ENCODE measurements around the gene ALKBH3. TPM values are rescaled to one million over a fixed set of nuclear protein-coding genes. Genes with fewer than 3 reads are reported as not detected.
A peak's percentile ranks its signal among the peaks of the same experiment; 100 is the strongest.

Gene ALKBH3
- total and polyA plus RNA-seq, 11 donors, result 13.1 to 24.7 (median 20.5) TPM

DNA sequence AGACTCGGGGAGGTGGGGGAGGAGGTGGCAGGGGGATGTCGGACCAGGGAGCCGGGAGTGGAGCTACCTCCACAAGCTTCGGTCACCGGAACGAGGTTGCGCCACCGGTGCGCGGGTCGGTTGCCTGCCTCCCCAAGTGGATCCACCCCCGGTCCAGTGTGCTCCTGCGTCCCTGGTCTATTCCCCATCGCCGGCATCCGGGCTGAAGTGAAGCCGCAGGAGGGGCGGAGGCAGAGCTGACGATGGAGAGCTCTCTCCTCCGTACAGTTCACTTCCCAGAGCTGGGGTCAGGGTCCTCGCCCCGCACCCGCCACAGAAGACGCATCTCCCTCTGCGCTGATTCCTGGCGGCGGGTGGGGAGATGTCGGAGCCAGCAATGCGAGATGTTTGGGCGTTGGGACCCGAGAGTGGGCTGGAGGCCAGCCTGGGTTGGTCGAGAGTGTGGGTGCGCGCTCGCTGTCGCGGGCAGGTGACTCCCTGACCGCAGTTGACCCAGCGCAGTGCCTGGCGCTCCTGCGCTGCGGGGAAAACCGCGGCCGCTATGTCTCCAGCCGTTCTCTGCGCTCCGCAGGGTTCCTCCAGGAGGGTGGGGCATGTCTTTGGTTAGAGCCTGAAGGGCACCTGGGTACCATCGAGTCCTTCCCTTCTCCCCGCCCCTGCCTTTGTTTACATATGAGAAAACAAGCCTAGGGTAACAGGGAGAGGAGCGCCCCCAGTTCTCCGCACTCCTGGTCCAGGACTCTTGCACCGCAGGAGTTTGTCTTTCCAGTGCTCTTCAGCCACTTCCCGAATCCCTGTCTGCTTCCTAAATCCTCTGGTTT is 63.5 kb downstream of the ALKBH3 start:
- Histone ChIP-seq H3K4me3 (peak overlapping the region; percentile 62 to 90 (median 70)), H3K27me3 (peaks cover 0 to 33% (median 0%) of the 10 kb centered on the region in 9 donors), H3K9me3 (no peaks in the 10 kb centered on the region), H3K4me1 (peaks cover 0 to 41% (median 18%) of the 10 kb centered on the region in 12 donors), H3K36me3 (peaks cover 0 to 3% (median 0%) of the 10 kb centered on the region in 9 donors), H3K27ac (peak overlapping the region; percentile 85 to 92 (median 90))
- DNase-seq (peak in 1 of 5 donors; percentile 73), ATAC-seq (peak in 2 of 4 donors; percentile 5 to 32)
- TF ChIP-seq POLR2A (IDR thresholded peaks at IDR 0.05), result no peak
- TF ChIP-seq, protein P1, sequence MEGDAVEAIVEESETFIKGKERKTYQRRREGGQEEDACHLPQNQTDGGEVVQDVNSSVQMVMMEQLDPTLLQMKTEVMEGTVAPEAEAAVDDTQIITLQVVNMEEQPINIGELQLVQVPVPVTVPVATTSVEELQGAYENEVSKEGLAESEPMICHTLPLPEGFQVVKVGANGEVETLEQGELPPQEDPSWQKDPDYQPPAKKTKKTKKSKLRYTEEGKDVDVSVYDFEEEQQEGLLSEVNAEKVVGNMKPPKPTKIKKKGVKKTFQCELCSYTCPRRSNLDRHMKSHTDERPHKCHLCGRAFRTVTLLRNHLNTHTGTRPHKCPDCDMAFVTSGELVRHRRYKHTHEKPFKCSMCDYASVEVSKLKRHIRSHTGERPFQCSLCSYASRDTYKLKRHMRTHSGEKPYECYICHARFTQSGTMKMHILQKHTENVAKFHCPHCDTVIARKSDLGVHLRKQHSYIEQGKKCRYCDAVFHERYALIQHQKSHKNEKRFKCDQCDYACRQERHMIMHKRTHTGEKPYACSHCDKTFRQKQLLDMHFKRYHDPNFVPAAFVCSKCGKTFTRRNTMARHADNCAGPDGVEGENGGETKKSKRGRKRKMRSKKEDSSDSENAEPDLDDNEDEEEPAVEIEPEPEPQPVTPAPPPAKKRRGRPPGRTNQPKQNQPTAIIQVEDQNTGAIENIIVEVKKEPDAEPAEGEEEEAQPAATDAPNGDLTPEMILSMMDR (IDR thresholded peaks at IDR 0.05), result no peak
- 1 to 2% (median 1%) methylated on average over 23 to 54 of the region's 54 CpGs for WGBS, 4 donors
- intact Hi-C loops (cut with DNase I), result loop anchor here in 9 of 10 donors (1.0 to 10.0 kb wide), 13 partner anchors 23 to 93 kb away; no protein-coding TSS in a partner anchor

DNA sequence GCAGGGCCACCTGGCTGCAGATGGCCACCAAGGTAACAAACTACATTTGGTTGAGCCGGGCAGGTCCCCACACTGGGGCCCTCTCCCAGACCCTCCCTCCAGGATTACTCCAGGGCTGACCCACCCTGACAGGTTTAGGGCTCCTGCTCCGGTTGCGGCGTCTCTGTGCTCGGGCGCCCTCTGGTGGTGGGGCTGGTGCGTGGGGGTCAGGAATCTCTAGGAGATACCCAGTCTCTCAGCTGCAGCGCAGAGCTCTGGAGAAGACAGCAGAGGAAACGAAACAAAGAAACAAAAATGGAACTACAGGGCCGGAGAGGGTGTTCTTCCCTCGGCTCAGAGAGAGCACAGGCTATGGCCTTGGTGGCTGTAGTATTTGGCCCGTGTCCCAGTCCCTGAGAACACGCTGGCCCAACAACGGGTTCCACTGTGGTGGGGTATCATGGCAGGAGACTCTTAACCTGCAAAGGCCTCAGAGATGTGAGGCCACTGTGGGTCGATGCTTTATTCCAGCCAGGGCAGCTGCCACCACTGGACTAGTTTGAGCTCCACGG is 64.2 kb downstream of the ALKBH3 start:
- DNase-seq, result peak; percentile 71 to 90 (median 75)
- WGBS, 4 donors, result 14 to 23% (median 19%) methylated on average over 13 to 16 of the region's 16 CpGs
- Histone ChIP-seq H3K4me1 (peaks cover 0 to 41% (median 18%) of the 10 kb centered on the region in 12 donors), H3K36me3 (peaks cover 0 to 3% (median 0%) of the 10 kb centered on the region in 9 donors), H3K9me3 (no peaks in the 10 kb centered on the region), H3K27ac (peak overlapping the region; percentile 85 to 92 (median 90)), H3K4me3 (peak overlapping the region; percentile 62 to 90 (median 70)), H3K27me3 (peaks cover 0 to 33% (median 0%) of the 10 kb centered on the region in 9 donors)
- intact Hi-C loops (cut with DNase I), result loop anchor here (1.0 to 10.0 kb wide), 14 partner anchors 24 to 92 kb away; no protein-coding TSS in a partner anchor
- ATAC-seq, result peak; percentile 25 to 69 (median 31)
- TF ChIP-seq POLR2A (IDR thresholded peaks at IDR 0.05), result no peak
- TF ChIP-seq, protein P1 (IDR thresholded peaks at IDR 0.05), result peak; percentile 71 to 88 (median 82)

DNA sequence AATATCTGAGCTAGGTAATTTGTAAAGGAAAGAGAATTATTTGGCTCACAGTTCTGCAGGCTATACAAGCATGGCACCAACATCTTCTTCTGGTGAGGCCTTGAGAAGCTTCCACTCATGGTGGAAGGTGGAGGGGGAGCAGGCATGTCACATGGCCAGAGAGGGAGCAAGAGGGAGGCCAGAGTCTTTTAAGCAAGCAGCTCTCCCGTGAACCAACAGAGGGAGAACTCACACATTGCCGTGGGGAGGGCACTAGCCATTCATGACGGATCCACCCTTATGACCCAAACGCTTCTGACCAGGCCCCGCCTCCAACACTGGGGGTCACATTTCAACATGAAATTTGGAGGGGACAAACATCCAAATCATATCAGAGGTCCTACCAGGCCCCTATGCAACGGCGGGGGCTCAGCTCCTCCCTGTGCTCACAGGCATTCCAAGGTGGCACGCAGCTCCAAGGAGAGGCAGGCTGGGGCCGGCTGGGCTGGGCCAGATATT is 66.4 kb downstream of the ALKBH3 start:
- intact Hi-C loops (cut with DNase I), result loop anchor here in 6 of 10 donors (2.0 to 10.0 kb wide), 8 partner anchors 35 to 90 kb away; no protein-coding TSS in a partner anchor
- Histone ChIP-seq H3K4me1 (peaks cover 0 to 41% (median 18%) of the 10 kb centered on the region in 12 donors), H3K4me3 (no peak overlapping the region), H3K27ac (peak overlapping the region in 7 of 12 donors; percentile 13 to 59 (median 37)), H3K36me3 (peaks cover 0 to 3% (median 0%) of the 10 kb centered on the region in 9 donors), H3K27me3 (peaks cover 0 to 24% (median 0%) of the 10 kb centered on the region in 9 donors), H3K9me3 (no peaks in the 10 kb centered on the region)
- TF ChIP-seq POLR2A (IDR thresholded peaks at IDR 0.05), result no peak
- TF ChIP-seq, protein P1 (IDR thresholded peaks at IDR 0.05), result peak in 9 of 12 donors; percentile 11 to 49 (median 26)
- DNase-seq (peak in 1 of 5 donors; percentile 46), ATAC-seq (peak in 1 of 4 donors; percentile 28)
- 48 to 60% (median 58%) methylated on average over 9 of the region's 9 CpGs for WGBS, 4 donors

All from heart left ventricle (tissue), 16 donors.